DMS153 treated with DMSO at 0.1 percent for 48 hours (cell line): ENCODE data around the gene MYO5B.
A peak's percentile ranks its signal among the peaks of the same experiment; 100 is the strongest.
"Not testable (repeated sequence)": the region's sequence is repeated elsewhere in the genome, so short reads cannot be mapped to it uniquely, and the experiment has no call there.

Source experiments
- DNase-seq: peaks from one replicate; lab custom pipeline; 2025; ENCODE audit not compliant: unreplicated experiment; lab: John Stamatoyannopoulos, UW

The MYO5B gene

DNA sequence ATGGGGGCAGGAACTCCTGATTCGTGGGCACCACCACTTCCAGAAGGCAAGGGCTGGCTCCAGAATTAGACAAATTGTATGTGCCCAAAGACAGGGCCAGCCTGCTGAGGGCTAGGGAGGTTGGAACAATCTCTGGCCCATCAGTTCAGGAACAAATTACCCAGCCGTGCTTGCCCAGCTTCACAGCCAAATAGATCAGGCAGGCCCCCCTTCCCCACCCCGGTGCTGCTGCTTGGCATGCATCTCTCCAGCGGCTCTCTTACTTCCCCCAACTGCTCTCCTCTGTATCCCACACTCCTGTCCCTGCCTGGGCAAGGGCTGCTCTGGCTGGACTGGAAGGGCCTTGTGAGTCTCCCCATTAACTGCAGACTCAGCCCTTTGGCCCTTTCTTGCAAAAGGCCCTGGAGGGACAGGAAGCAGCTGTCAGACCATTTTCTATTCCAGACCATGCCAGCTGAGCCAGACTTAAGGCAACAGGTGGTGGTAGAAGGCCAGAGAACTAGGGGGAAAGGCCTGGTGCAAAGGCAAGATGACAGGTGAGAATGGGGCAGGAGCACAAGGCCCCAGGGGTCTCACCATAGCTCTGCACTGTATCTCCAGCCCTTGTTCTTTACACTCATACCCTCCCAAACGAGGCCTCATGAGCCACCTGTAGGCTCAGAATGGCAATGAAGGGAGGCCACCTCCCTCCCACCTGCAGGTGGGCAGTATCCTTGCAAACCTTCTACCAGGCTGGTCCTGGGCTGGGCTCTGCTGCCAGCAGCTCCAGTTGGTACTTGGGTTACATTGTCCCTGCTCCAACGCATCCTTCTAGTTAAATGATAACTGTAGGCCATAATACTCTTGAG, 350.9 kb downstream of the MYO5B start:
- DNase-seq: no peak

DNA sequence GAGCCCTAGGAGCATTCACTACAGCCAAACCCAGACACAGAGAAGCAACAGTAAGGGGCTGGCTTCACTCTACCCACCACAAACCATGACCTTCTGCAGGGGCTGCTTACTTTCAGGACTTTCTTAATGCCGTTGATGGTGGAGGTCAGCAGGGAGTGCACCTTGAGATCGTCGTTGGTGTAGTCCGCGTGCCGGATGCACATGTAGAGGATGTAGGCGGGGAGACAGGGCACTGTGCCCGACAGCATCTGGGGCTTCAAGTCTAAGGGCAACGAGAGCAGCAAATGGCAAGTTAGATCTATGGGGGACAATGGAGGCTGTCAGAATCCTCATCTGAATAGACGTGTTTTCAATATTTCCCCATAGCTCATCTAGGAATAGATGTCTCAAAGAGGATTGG, 351.8 kb downstream of the MYO5B start:
- DNase-seq: no peak

DNA sequence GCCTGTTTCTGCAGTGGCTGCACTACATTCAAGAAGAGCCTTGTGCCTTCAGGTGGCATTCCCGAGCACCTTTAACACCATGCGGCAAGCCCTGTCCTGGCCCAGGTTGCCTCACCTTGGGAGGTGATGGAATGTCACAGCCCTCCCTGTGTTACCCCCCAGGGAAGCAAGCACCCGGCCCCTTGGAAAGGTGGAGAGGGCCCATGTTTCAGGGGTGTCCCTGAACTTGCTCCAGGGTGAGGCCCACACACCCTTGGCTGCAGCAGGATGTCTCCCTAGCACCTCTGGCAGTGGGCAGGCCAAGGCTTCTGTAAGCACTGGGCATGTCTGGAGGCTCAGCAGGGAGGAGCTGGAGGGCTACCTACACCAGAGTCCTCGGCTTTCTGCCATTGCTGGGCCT, 352.3 kb downstream of the MYO5B start:
- DNase-seq: no peak

DNA sequence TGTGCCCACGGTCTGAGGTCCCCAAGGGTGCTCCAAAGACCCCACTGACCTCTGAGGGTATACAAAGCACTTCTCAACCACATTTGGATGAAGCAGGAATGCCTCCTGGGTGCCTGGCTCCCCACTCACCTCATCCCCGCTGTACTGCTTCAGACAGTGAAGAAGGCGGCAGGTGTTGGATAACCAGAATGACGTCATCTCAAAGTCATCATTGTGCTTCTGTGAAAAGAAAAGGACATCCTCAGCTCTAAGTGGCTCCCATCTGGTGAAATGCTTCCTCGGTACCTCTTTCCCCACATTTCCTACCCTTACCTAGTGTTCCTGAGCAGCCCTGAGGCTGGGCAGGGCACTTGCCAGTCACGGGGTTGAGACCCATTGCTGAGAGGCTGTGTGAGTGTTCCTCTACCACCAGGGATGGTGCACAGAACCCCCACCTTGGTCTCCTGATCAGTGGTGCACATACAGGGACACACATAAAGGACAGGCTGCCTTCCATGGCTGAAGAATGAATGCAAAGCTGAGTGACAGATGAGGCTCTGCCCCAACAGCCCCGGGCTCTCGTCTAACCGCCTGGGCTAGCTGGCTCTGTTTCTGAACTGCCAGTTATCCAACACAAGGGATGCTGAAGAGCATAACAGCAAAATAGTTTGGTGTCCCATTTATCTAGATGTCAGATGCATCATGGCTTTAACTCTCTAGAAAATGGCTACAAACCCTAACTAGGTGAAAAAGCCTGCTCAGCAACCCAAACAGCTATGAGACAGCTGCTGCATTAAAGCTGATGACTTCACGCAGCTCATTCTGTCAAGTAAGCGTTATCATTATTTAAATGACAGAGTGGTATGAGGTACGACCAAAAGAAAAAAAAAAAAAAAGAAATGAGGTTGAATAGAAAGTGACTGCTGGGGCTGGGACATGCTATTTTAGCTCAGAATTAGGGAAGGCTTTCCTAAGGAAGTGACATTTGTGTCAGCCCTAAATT, 353.4 kb downstream of the MYO5B start:
- no peak for DNase-seq

DNA sequence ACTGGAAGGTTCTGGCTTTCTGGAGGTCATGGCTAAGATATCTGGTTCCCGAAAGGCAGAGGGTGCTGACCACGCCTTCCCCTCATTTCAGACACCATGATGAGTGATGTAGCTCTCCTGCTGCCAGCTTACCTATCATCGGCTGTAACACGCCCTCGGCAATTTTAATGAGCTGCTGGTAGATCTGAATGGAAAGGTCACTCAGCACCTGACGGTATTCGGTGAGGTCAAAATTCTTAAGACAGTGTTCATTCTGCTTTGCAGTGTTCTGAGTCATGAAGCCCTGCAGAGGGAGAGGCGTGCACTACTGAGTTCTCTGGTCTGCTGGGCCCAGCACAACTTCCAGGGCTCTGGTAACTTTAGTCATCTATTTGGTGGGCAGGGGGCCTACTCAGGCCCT, 355.9 kb downstream of the MYO5B start:
- DNase-seq: no peak

DNA sequence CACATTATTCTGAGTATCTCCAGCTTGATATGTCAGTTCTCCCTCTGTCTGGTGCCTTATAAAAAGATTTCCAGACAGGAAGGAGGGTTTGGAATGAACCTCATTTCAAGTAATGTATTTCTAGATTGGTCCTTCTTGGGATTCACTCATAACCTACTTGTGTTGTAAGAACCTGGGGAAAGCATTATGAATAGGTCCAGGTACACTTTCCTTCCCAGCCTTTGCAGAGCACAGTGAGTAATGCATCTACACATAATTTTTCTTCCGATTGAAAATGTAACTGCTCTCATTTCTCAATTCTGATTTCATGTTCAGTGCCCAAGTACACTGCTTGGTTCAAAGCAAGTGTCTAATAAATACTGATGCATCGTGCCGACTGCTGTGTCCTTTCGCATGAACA, 356.6 kb downstream of the MYO5B start:
- no peak for DNase-seq

DNA sequence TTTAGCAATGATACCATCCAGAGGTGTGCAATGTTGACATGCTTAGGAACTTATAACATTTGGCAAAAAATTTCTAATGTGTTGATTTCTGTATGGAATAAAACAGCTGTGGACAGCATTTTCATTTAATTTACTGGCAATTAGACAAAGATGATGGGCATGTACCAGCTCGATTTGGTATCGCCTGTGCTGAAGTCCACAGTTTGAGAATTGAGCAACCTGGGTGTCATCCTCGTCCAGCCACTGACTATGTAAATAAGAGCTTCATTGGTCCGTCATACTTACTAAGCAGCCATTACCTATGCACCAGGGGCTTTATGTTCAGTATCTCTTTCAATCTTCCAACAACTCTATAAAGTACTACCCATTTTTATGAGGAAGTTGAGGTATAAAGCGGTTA, 357.1 kb downstream of the MYO5B start:
- DNase-seq: no peak

DNA sequence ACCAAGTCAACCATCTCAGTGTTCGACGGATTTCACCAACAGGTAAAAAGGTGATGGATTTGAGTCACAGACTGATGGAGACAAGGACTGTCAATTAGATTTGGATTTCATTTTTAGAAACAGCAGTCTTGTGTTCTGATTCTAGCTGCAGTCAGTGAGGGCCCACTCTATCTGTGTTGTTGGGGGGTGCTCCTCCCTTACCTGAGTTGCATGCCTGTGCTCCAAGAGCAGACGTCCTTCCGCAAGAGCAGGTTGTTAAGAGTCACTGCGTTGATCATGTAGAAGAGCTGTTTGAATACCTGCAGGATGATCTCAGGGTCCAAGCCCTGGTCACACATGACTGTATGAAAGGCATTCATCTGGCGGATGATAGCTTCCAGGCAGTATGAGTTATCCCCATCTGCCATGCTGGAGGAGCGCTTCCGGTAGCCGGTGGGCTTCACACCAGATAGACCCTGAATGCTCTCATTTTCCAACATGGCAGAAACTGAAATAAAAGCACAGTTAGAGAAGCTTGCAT, 357.6 kb downstream of the MYO5B start:
- not testable (repeated sequence) for DNase-seq

DNA sequence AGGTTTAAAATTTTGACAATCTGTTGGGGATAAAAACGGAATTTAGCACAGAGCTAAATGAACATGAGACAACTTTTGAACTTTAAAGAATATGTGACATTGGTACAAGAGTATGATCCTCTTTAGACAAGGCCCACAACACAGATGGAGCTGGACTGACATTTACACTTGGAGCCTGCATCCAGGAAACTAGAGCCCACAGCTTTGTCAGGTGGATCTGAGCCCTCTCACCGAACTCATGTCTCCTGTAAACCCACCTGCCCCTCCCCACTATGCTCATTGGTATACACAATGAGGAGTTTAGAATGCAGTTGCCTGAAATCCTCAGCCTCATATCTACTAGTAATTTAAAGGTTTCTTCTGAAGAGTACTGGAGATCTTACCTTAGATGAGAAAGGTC, 359.5 kb downstream of the MYO5B start:
- DNase-seq: no peak

DNA sequence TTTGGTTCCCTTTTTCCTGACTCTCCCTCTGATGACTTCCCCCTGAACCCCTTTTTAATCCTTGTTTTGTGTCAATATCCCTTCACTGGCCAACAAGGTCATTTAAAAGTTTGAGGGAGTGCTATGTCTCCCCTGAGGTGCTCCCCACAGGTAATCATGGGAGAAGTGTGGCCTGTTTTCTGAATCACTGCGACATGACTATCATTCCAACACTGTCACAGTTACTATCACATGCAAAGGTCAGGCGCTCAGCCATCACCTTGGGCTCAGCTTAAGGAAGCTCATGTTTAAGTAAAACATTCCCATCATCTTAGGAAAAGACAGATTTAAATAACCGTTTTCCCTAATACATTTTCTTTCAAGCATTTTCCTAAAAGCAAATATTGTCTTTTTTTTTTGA, 360.7 kb downstream of the MYO5B start:
- no peak for DNase-seq

DNA sequence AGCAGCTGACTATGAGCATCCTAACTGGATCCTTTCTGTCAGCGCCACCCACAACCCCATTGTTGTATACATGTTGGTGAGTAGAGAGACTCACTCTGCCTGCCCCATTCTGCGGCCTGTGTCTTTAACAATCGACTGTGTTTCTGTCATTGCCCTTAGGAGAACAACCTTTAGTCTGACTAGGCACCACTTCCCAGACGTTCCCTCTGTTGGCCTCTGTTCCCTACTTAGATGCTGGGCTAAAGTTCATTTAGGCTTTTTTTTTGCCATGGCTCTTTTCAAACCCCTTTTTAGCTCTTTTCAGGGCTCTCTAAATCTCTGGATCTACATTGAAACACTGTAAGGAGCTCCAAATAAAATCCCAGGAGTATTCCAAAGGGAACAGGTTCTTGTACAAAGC, 361.1 kb downstream of the MYO5B start:
- no peak for DNase-seq

DNA sequence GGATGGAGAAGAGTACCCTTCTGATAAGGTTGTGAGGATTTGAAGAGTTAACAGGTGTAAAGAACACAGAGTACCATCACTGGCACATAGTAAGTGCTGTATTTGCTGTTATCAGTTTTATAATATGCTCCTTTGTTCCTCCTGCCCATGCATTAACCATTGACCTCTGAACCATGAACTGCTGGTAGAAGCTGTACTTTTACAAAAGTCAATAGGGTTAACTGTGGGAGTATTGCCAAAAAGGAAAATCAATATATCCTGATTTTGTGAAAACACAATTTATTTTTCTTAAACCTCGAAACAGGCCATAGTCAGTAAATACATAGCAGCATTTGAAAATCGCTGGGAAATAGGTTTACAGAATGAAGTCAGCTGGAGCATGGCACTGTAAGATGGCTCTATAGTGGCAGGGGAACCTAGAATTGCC, 362.7 kb downstream of the MYO5B start:
- DNase-seq: no peak

DNA sequence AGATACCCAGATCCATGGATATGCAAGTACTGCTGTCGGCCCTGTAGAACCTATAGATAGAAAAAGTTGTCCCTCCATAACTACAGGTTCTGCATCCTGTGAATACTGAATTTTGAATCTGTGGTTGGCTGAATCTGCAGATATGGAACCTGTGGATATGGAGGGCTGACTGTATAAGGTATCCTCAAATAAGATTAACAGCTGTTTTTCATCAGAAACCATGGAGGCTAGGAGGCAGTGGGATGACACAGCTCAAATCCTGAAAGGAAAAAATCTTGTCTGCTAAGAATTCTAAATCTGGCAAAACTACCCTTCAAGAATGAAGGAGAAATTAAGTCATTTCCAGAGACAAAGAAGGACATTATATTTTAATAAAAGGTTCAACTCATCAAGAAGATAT, 367.0 kb downstream of the MYO5B start:
- no peak for DNase-seq

DNA sequence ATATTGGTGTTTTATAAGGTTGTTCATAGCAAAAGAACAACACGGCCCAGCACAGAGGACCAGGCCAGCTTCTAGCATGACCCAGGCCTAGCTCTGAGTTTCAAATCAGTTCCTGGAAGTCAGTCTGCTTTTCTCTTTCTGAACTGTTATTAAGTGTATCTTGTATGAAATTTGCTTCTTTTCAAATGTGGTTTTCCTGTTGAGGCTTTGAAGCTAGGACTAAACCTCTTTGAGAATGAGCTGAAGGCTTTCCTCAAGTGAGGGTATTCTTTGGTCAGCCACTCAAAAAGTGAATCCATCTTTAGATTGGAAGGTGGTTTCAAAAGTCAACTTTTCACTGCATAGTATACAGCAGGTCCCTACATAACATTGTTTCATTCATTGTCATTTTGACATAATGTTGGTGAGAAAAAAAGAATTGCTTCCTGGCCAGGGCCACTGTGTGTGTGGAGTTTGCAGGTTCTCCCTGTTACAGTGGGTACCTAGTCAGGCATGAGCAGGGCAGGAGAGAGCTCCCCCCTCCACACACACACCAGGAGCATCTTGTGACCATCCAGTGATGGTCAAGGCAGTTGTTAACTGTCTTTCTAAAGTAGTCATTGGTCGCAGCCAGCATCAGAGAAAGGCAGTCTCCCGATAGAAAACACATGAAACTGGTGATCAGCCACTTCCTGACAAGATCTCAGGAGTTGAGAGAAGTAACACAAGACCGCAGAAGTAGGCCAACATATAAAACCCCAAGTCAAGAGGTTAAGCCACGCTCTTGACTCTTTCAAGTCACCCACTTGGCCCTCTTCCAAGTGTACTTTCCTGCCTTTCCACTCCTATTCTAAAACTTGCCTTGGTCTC, 374.9 kb downstream of the MYO5B start:
- DNase-seq: no peak

DNA sequence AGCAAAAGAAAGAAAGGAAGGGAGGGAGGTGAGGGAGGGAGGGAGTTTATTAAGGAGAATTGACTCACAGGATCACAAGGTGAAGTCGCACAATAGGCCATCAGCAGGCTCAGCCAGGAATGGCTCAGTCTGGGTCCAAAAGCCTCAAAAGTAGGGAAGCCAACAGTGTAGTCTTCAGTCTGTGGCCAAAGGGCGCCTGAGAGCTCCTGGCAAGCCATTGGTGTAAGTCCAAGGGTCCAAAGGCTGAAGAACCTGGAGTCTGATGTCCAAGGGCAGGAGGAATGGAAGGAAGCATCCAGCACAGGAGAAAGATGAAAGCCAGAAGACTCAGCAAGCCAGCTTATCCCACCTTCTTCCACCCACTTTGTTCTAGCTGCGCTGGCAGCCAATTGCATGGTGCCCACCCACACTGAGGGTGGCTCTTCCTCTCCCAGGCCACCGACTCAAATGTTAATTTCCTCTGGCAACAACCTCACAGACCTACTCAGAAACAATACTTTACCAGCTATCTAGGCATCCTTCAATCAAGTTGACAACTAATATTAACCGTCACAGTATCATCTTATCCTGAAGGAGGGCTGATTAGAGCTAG, 375.8 kb downstream of the MYO5B start:
- no peak for DNase-seq

DNA sequence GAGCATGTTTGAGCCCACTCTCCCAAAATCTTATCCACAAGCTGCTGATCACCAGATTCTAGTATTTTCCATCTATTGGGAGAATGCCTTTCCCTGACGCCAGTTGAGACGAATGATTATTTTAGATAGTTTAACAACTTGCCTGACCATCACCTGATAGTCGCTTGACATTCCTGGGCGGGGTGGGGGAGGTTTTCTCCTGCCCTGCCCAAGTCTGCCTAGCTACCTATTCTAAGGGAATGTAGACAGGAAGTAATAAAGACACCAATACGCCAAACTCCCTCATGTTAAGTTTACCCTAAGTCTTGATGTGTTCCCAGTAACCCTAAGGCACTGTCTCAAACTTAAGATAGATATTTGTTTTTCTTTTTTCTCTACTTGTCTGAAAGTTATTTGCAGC, 377.0 kb downstream of the MYO5B start:
- no peak for DNase-seq

DNA sequence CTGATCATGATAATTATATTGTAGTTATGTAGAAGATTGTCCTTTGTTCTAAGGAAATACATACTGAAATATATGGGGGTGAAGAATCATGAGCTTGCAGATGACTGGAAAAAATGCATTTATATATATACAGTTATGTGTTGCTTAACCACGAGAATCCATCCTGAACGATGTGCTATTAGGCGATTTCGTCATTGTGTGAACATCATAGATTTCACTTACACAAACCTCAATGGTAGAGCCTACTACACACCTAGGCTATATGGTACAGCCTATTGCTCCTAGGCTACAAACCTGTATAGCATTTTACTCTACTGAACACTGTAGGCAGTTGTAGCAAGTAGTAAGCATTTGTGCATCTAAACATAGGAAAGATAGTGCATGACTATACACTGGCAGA, 379.0 kb downstream of the MYO5B start:
- no peak for DNase-seq

DNA sequence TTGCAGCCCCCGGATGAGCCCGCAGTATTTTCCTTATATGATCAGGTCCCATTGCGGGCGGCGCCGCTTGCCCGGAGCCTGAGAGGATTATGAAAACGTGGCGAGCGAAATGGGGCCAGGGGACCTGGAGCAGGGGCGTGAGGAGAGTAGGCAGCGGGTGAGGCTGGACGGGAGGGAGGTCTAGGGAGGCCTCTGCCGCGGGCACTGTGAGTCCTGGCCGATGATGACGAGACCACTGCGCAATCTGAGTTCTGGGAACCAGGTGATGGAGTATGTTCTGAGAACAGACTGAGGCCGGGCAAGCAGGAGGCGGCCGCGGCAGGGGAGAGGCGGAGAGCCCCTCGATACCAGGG, 380.8 kb downstream of the MYO5B start:
- peak; percentile 26 for DNase-seq

DNA sequence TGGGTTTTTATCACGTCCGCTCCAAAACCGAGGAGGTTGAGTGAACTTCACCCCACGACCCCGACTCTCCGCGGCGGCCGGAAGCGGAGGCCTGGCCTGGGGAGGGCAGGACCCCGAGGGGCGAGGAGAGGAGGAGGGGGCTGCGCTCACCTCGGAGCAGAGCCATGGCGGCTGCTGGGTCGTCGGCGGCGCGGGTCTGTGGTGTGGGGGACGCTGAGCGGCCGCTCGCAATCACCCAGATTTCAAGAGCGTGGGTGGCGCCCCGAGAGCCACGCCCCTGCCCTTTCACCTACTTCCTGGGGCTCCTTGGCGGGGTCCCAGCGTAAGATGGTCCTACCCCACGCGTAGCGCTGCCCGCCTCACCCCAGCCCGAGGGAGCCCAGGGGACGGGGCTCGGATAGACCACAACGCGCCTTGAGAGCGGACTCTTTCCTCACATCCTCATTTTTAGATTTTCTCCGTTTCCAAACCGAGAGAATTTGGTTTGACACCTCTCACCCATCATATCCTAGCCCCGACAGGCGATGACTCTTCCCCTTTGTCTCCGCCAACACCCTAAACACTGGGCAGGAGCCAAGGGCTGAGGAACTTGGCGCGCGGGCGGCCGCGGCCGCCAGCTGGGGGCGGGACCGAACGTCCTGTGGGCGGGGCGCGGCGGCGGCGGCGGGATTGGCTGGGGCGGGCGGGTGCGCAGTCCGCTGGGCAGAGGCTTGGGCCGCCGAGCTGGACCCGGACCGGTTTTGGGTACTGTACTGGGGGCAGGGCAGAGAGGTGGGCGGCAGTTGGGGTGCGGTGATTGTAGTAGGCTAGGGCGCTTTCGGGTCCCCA, 381.4 kb downstream of the MYO5B start, which contains the start of gene ACAA2:
ACAA2 (minus strand) TSS at position 215 of the 828 bp plus-strand sequence; CDS start at position 166, 49 bp downstream.
- peak; percentile 68 for DNase-seq

DNA sequence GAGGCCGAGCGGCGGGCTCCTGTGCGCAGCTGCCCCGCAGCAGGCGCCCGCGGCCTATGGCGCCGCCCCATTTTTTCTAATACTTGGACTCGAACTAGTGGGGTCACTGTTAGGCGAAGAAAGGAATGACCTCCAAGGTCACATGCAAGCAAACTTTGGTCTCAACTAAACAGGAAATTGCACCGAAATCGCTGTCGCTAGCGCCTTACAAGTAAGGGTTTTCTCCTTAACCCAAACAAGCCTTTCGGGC, 382.0 kb downstream of the MYO5B start:
- peak; percentile 47 for DNase-seq
